Right lobe of liver (tissue), 6 donors: ENCODE results near the gene SKA1. TPM values are rescaled to one million over a fixed set of nuclear protein-coding genes. Genes with fewer than 3 reads are reported as not detected.

Source experiments
- ATAC-seq, 4 donors: fragments of 200-7000 bp; cut with Tn5 transposase; one replicate each; pipeline ENCODE4 v1.9.1; 2020; ENCODE audit warnings: mild to moderate bottlenecking in 4 of 4, moderate library complexity in 4 of 4
- DNase-seq, 3 donors: peaks; one replicate each; pipeline ENCODE4 v3.0.0-alpha.2; 2020
- H3K27ac ChIP-seq, 3 donors: fragments of 200-600 bp; one replicate each; pipeline ENCODE4 v1.8.0; 2022
- H3K27me3 ChIP-seq, 2 donors: fragments of 200-600 bp; one replicate each; pipeline ENCODE4 v1.8.0; 2022
- H3K36me3 ChIP-seq, 4 donors: fragments of 200-600 bp; sonication (generic) in 1 of 4; one replicate each; pipeline versions ENCODE4 v1.5.1 to v1.8.0; 2017 to 2022; ENCODE audit warnings: control low read depth in 1 of 4
- H3K4me1 ChIP-seq, 4 donors: fragments of 200-600 bp; sonication (generic) in 1 of 4; one replicate each; pipeline versions ENCODE4 v1.5.1 to v1.8.0; 2017 to 2022; ENCODE audit warnings: control low read depth in 1 of 4
- H3K4me3 ChIP-seq, 3 donors: fragments of 200-600 bp; one replicate each; pipeline ENCODE4 v1.8.0; 2022
- H3K9me3 ChIP-seq, 4 donors: fragments of 200-600 bp; sonication (generic) in 1 of 4; one replicate each; pipeline versions ENCODE4 v1.5.1 to v1.8.0; 2017 to 2022; ENCODE audit warnings: control low read depth in 1 of 4
- POLR2A ChIP-seq: fragments of 450-650 bp; IDR thresholded peaks from one replicate; pipeline ENCODE4 v1.6.1; 2017; ENCODE audit warnings: antibody characterized with exemption, mild to moderate bottlenecking
- WGBS: methylation state at CpG from one replicate; pipeline ENCODE4 v1.1.6; 2018; ENCODE audit warnings: low coverage, low lambda C conversion rate; ENCODE audit not compliant: insufficient coverage; ENCODE audit errors: missing lambda C conversion rate; 5-methylcytosine and 5-hydroxymethylcytosine counted together
- intact Hi-C, 2 donors: fragments of 100-400 bp; cut with DNase I; formaldehyde crosslinking; loops; one replicate each; pipeline versions ENCODE4 v1.11.2 to v1.14.1; 2022
- total RNA-seq, 6 experiments: library from RNA; depleted of rRNA in 2 of 6; stranded (reverse); fragments of >200 nt in 2 of 6; fragmentation: NEBNext Ultra II Directional in 3 of 6; extraction: Animal tissue kit (Norgen Biotek cat#: 25700) in 3 of 6; gene quantifications; one replicate each; pipeline versions ENCODE4 v1.1.0 to v1.2.4, GENCODE V29; 2016 to 2023
- TF ChIP-seq, protein P1 (sequence below), 4 donors: fragments of 200-600 bp in 3 of 4; fragments of 450-650 bp in 1 of 4; IDR thresholded peaks; one replicate each; pipeline versions ENCODE4 v1.5.1 to v1.8.0; 2016 to 2022; ENCODE audit warnings: antibody characterized with exemption in 4 of 4, mild to moderate bottlenecking in 2 of 4
- donor health status: DM: no; HTN: yes; CAD: no.
- donor health status: DM: no; HTN: no; CAD: no.
- donor health status: DM: no; HTN: no; CAD: no.
- donor health status: DM: no; HTN: yes; CAD: no.
- donor health status: DM: no; HTN: yes; CAD: no.

The SKA1 gene
- total RNA-seq, 6 experiments from 2014 or later, result 0.15 to 1.5 (median 0.75) TPM; not detected in 1

DNA sequence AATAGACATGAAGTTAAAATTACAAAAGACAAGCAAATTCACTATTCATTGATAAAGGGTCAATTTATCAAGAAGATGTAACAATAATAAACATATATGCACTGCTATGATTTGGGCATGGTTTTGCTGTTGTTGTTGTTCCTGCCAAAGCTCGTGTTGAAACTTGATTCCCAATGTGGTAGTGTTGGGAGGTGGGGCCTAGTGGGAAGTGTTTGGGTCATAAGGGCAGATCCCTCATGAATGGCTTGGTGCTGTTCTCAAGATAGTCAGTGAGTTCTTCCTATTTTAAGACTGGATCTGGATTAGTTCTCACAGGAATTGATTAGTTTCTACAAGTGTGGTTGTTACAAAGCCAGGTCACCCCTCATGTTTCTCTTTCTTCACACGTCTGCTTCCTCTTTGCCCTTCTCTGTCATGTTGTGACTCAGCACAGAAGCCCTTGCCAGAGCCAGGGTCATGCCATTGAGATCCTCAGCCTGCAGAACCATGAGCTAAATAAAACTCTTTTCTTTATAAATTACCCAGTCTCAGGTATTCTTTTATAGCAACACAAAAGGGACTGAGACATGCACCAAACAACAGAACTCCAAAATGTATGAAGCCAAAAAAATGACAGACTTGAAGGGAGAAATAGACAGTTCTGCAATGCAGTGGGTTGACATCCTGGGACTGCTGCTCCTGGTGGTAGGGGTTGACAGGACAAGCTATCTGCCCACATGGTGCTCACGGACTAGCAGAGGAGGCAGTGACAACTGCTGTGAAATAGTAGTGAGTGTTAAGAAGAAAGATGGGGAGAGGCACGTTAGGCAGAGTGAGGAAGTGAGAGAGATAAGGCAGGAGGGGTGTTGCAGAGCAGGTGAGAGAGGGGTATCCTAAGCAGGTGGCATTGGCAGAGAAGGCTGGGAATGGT lies 18.6 kb upstream of the SKA1 start:
- H3K27me3 ChIP-seq, result no peaks in the 10 kb centered on the region
- H3K9me3 ChIP-seq, result no peaks in the 10 kb centered on the region
- H3K36me3 ChIP-seq, result no peaks in the 10 kb centered on the region
- DNase-seq, result peak in 1 of 3 donors; percentile 38
- 17% methylated on average over 4 of the region's 4 CpGs for WGBS
- TF ChIP-seq, protein P1, sequence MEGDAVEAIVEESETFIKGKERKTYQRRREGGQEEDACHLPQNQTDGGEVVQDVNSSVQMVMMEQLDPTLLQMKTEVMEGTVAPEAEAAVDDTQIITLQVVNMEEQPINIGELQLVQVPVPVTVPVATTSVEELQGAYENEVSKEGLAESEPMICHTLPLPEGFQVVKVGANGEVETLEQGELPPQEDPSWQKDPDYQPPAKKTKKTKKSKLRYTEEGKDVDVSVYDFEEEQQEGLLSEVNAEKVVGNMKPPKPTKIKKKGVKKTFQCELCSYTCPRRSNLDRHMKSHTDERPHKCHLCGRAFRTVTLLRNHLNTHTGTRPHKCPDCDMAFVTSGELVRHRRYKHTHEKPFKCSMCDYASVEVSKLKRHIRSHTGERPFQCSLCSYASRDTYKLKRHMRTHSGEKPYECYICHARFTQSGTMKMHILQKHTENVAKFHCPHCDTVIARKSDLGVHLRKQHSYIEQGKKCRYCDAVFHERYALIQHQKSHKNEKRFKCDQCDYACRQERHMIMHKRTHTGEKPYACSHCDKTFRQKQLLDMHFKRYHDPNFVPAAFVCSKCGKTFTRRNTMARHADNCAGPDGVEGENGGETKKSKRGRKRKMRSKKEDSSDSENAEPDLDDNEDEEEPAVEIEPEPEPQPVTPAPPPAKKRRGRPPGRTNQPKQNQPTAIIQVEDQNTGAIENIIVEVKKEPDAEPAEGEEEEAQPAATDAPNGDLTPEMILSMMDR (IDR thresholded peaks at IDR 0.05), result no peak
- no peak for TF ChIP-seq POLR2A
- ATAC-seq, result peak; percentile 34 to 83 (median 57)
- H3K4me1 ChIP-seq, result peaks cover 0 to 13% (median 3%) of the 10 kb centered on the region in 4 donors
- no peak overlapping the region for H3K27ac ChIP-seq
- no peak overlapping the region for H3K4me3 ChIP-seq
- intact Hi-C loops, result loop anchor here (5.0 to 10.0 kb wide), 3 partner anchors 71 to 141 kb away; partner anchors contain the start of genes CXXC1 (in 1 of the 2) and MBD1 (in 1 of the 2)

DNA sequence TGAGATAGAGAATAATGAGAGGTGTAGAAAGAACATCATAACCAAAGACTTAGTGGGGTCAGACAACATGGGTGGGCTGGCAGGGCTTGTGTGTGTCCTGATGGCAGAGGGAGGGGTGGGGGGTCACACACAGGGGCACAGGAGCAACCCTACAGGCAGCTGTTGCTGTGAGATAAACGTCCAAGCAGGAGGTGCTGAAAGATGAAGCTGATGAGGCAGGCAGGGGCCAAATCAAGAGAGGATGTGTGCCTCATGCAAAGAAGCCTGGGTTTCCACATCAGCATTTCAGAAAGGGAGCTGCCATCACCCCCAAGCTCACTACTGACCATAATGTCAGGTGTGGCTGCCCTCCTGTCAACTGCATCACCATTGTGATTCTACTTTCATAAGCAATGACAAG lies 16.0 kb upstream of the SKA1 start:
- no peaks in the 10 kb centered on the region for H3K27me3 ChIP-seq
- no peak overlapping the region for H3K27ac ChIP-seq
- DNase-seq (no peak), ATAC-seq (no peak)
- TF ChIP-seq, protein P1 (IDR thresholded peaks at IDR 0.05), result no peak
- TF ChIP-seq POLR2A, result no peak
- H3K36me3 ChIP-seq, result no peaks in the 10 kb centered on the region
- H3K4me3 ChIP-seq, result no peak overlapping the region
- intact Hi-C loops, result loop anchor here (5.0 to 10.0 kb wide), 3 partner anchors 74 to 144 kb away; partner anchors contain the start of genes CXXC1 (in 1 of the 2) and MBD1 (in 1 of the 2)
- no peaks in the 10 kb centered on the region for H3K9me3 ChIP-seq
- 0% methylated on average over 1 of the region's 1 CpG for WGBS
- peaks cover 0 to 13% (median 3%) of the 10 kb centered on the region in 4 donors for H3K4me1 ChIP-seq

DNA sequence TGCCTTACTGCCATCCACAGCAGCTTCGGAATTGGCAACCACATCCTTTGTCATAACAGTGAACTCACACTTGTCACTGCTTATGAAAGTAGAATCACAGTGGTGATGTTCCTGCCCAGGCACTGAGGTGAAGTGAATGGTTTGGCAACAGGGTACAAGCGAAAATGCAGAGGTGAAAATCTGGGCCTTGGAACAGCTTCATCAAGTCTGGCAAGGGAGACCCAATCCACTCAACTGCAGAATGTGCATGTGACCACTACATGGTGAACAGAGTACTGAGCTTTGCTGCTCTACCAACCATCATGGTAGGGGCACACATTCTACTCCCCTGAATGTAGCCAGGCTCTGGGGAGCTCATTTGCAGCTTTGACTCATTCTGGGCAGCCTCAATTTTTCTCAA lies 15.0 kb upstream of the SKA1 start:
- Histone ChIP-seq H3K27me3 (no peaks in the 10 kb centered on the region), H3K4me1 (peaks cover 0 to 13% (median 3%) of the 10 kb centered on the region in 4 donors), H3K4me3 (no peak overlapping the region), H3K36me3 (no peaks in the 10 kb centered on the region), H3K9me3 (no peaks in the 10 kb centered on the region), H3K27ac (no peak overlapping the region)
- DNase-seq, result no peak
- ATAC-seq, result no peak
- no peak for TF ChIP-seq POLR2A
- TF ChIP-seq, protein P1 (IDR thresholded peaks at IDR 0.05), result no peak
- 13% methylated on average over 1 of the region's 2 CpGs for WGBS
- intact Hi-C loops, result loop anchor here (5.0 to 10.0 kb wide), 3 partner anchors 75 to 145 kb away; partner anchors contain the start of genes CXXC1 (in 1 of the 2) and MBD1 (in 1 of the 2)

DNA sequence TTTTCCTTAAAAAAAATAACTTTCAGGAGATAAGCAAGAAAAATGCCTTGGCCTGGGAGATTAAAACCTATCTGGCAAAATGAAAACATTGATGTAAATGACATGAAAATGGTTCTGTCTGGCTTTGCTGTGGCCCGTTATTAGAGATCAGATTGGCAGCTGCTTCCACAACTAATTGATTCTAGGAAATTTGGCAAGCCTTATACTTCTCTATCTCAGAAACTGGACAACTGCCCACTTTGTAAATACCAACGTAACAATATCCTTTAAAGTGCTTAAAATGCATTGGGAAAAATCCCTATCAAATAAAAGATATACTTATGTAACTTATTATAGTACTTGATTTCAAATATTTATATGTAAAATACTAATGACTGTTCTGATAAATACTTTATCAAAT lies 14.2 kb upstream of the SKA1 start:
- intact Hi-C loops, result no loop called here
- Histone ChIP-seq H3K4me1 (peaks cover 0 to 13% (median 3%) of the 10 kb centered on the region in 4 donors), H3K36me3 (no peaks in the 10 kb centered on the region), H3K27ac (no peak overlapping the region), H3K9me3 (no peaks in the 10 kb centered on the region), H3K4me3 (no peak overlapping the region), H3K27me3 (no peaks in the 10 kb centered on the region)
- peak; percentile 32 to 60 (median 36) for ATAC-seq
- TF ChIP-seq POLR2A, result no peak
- TF ChIP-seq, protein P1 (IDR thresholded peaks at IDR 0.05), result no peak
- 12% methylated on average over 2 of the region's 2 CpGs for whole genome bisulfite sequencing
- DNase-seq, result no peak
